Stimulated activated CD8-positive, alpha-beta memory T cell treated with anti-CD3 and anti-CD28 coated beads, Interleukin-15, amount 100 ng/mL, for 24 hours (primary cell): ENCODE data around the gene THY1.

Source experiments
- DNase-seq: peaks from one replicate; pipeline ENCODE4 v3.0.0-alpha.2; 2020; ENCODE audit warnings: low read depth

Gene THY1

GRCh38 chr11:119381181-119381988 is 41.6 kb downstream of the THY1 start, which contains the start of gene USP2:
USP2 (minus strand) TSS chr11:119381690; CDS start chr11:119373480, 8,210 bp downstream.
- DNase-seq, result peak; percentile 93

GRCh38 chr11:119380827-119381180 is 42.2 kb downstream of the THY1 start:
- DNase-seq, result no peak

- DNase-seq, result no peak
Observed at GRCh38 chr11:119380160-119380826, 42.7 kb downstream of the THY1 start.

GRCh38 chr11:119378851-119379465 is 44.0 kb downstream of the THY1 start:
- DNase-seq, result no peak

- no peak for DNase-seq
Observed at GRCh38 chr11:119377961-119378667, 44.9 kb downstream of the THY1 start.

GRCh38 chr11:119377112-119377901 is 45.7 kb downstream of the THY1 start:
- no peak for DNase-seq

GRCh38 chr11:119376197-119376847 is 46.6 kb downstream of the THY1 start:
- DNase-seq, result no peak

- DNase-seq, result no peak
Observed at GRCh38 chr11:119375337-119376196, 47.4 kb downstream of the THY1 start.

GRCh38 chr11:119374632-119375336 is 48.2 kb downstream of the THY1 start:
- DNase-seq, result no peak

GRCh38 chr11:119373921-119374631 is 48.9 kb downstream of the THY1 start:
- DNase-seq, result no peak

GRCh38 chr11:119373059-119373920 is 49.7 kb downstream of the THY1 start:
- DNase-seq, result no peak

GRCh38 chr11:119372260-119373058 is 50.5 kb downstream of the THY1 start:
- no peak for DNase-seq

- no peak for DNase-seq
Observed at GRCh38 chr11:119371778-119372182, 51.2 kb downstream of the THY1 start.

- no peak for DNase-seq
Observed at GRCh38 chr11:119371067-119371601, 51.8 kb downstream of the THY1 start.

GRCh38 chr11:119370486-119371046 is 52.4 kb downstream of the THY1 start:
- DNase-seq, result no peak
